ENCODE results near the gene CDV3. TPM values are rescaled to one million over a fixed set of nuclear protein-coding genes. Genes with fewer than 3 reads are reported as not detected.

CDV3 gene
- total and polyA plus RNA-seq, 10 of the 15 experiments (the other 5 are each of a cell fraction or from before 2014, with no cell fraction given) = 42.3 to 466 (median 136) TPM

DNA sequence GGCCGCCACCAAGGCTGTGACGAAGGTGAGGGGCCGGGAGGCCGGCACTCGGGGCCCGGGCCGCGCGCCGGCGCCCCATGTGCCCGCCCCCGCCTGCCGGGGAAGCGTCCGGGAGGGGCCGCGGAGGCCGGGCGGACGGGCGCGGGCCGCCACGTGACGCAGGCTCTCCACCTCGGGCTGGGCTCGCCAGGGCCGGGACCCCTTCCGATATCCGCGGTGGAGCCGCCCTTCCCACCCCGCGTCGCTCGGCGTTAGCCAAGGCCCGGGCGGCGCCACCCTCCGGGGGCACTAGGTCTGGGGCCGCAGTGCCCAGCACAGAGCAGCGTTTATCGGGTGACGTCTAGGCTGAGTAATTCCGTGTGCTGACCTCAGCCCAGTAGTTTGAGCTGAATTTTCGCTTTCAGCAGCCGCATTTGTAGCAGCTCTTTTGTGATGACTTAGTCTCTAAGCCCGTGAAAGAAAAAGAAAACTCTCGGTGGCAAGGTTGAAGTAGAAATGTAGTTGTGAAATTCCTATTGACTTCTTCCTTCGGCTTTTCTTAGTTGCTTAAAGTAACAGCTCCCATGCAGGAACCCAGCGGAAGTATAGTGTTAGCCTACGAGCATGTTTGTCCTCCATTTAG is 885 bp downstream of the CDV3 start (continued):
- TF ChIP-seq ZNF24 (IDR thresholded peaks at IDR 0.05) (no peak), FOXK2 (IDR thresholded peaks at IDR 0.05) (no peak), CREB1 (IDR thresholded peaks at IDR 0.05; ENCODE audit: low read depth) (peak; percentile 94), ZNF207 (IDR thresholded peaks at IDR 0.05; ENCODE audit: borderline replicate concordance) (no peak), SIN3A (IDR thresholded peaks at IDR 0.05; ENCODE audit: low read depth, low read length) (peak; percentile 24; the same call in 1 of the 2 replicates), LARP7 (IDR thresholded peaks at IDR 0.05) (peak; percentile 91), BMI1 (IDR thresholded peaks at IDR 0.05; ENCODE audit: borderline replicate concordance) (no peak), NRF1 (conservative IDR thresholded peaks at IDR 0.05; ENCODE audit: low read depth, low read length) (no peak), CREM (IDR thresholded peaks at IDR 0.05; ENCODE audit: low read depth) (peak; percentile 95), YY1 (IDR thresholded peaks at IDR 0.05; ENCODE audit: low read depth, low read length) (peak; percentile 62; the same call in 1 of the 2 replicates), HCFC1 (IDR thresholded peaks at IDR 0.05; ENCODE audit: low read length) (no peak), RAD51 (IDR thresholded peaks at IDR 0.05) (0 out of 2 replicates have a peak, but pooled peaks have one; percentile 21), ZBED1 (IDR thresholded peaks at IDR 0.05; ENCODE audit: borderline replicate concordance) (peak; percentile 80; the same call in 1 of the 2 replicates)
- TF ChIP-seq, protein P1, sequence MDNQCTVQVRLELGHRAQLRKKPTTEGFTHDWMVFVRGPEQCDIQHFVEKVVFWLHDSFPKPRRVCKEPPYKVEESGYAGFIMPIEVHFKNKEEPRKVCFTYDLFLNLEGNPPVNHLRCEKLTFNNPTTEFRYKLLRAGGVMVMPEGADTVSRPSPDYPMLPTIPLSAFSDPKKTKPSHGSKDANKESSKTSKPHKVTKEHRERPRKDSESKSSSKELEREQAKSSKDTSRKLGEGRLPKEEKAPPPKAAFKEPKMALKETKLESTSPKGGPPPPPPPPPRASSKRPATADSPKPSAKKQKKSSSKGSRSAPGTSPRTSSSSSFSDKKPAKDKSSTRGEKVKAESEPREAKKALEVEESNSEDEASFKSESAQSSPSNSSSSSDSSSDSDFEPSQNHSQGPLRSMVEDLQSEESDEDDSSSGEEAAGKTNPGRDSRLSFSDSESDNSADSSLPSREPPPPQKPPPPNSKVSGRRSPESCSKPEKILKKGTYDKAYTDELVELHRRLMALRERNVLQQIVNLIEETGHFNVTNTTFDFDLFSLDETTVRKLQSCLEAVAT (IDR thresholded peaks at IDR 0.05) = 0 out of 2 replicates have a peak, but pooled peaks have one; percentile 31
- TF ChIP-seq, protein P2, sequence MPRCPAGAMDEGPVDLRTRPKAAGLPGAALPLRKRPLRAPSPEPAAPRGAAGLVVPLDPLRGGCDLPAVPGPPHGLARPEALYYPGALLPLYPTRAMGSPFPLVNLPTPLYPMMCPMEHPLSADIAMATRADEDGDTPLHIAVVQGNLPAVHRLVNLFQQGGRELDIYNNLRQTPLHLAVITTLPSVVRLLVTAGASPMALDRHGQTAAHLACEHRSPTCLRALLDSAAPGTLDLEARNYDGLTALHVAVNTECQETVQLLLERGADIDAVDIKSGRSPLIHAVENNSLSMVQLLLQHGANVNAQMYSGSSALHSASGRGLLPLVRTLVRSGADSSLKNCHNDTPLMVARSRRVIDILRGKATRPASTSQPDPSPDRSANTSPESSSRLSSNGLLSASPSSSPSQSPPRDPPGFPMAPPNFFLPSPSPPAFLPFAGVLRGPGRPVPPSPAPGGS (IDR thresholded peaks at IDR 0.05; ENCODE audit: borderline replicate concordance, insufficient read depth, low read depth, low read length, poor library complexity, severe bottlenecking) = no peak
- TF ChIP-seq, protein P3, sequence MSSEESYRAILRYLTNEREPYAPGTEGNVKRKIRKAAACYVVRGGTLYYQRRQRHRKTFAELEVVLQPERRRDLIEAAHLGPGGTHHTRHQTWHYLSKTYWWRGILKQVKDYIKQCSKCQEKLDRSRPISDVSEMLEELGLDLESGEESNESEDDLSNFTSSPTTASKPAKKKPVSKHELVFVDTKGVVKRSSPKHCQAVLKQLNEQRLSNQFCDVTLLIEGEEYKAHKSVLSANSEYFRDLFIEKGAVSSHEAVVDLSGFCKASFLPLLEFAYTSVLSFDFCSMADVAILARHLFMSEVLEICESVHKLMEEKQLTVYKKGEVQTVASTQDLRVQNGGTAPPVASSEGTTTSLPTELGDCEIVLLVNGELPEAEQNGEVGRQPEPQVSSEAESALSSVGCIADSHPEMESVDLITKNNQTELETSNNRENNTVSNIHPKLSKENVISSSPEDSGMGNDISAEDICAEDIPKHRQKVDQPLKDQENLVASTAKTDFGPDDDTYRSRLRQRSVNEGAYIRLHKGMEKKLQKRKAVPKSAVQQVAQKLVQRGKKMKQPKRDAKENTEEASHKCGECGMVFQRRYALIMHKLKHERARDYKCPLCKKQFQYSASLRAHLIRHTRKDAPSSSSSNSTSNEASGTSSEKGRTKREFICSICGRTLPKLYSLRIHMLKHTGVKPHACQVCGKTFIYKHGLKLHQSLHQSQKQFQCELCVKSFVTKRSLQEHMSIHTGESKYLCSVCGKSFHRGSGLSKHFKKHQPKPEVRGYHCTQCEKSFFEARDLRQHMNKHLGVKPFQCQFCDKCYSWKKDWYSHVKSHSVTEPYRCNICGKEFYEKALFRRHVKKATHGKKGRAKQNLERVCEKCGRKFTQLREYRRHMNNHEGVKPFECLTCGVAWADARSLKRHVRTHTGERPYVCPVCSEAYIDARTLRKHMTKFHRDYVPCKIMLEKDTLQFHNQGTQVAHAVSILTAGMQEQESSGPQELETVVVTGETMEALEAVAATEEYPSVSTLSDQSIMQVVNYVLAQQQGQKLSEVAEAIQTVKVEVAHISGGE (CRISPR knock-in tag; IDR thresholded peaks at IDR 0.05) = no peak
- TF ChIP-seq, protein P4, sequence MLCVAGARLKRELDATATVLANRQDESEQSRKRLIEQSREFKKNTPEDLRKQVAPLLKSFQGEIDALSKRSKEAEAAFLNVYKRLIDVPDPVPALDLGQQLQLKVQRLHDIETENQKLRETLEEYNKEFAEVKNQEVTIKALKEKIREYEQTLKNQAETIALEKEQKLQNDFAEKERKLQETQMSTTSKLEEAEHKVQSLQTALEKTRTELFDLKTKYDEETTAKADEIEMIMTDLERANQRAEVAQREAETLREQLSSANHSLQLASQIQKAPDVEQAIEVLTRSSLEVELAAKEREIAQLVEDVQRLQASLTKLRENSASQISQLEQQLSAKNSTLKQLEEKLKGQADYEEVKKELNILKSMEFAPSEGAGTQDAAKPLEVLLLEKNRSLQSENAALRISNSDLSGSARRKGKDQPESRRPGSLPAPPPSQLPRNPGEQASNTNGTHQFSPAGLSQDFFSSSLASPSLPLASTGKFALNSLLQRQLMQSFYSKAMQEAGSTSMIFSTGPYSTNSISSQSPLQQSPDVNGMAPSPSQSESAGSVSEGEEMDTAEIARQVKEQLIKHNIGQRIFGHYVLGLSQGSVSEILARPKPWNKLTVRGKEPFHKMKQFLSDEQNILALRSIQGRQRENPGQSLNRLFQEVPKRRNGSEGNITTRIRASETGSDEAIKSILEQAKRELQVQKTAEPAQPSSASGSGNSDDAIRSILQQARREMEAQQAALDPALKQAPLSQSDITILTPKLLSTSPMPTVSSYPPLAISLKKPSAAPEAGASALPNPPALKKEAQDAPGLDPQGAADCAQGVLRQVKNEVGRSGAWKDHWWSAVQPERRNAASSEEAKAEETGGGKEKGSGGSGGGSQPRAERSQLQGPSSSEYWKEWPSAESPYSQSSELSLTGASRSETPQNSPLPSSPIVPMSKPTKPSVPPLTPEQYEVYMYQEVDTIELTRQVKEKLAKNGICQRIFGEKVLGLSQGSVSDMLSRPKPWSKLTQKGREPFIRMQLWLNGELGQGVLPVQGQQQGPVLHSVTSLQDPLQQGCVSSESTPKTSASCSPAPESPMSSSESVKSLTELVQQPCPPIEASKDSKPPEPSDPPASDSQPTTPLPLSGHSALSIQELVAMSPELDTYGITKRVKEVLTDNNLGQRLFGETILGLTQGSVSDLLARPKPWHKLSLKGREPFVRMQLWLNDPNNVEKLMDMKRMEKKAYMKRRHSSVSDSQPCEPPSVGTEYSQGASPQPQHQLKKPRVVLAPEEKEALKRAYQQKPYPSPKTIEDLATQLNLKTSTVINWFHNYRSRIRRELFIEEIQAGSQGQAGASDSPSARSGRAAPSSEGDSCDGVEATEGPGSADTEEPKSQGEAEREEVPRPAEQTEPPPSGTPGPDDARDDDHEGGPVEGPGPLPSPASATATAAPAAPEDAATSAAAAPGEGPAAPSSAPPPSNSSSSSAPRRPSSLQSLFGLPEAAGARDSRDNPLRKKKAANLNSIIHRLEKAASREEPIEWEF (IDR thresholded peaks at IDR 0.05; ENCODE audit: insufficient replicate concordance, low read depth, low read length) = no peak
- TF ChIP-seq, protein P5, sequence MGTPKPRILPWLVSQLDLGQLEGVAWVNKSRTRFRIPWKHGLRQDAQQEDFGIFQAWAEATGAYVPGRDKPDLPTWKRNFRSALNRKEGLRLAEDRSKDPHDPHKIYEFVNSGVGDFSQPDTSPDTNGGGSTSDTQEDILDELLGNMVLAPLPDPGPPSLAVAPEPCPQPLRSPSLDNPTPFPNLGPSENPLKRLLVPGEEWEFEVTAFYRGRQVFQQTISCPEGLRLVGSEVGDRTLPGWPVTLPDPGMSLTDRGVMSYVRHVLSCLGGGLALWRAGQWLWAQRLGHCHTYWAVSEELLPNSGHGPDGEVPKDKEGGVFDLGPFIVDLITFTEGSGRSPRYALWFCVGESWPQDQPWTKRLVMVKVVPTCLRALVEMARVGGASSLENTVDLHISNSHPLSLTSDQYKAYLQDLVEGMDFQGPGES (IDR thresholded peaks at IDR 0.05) = no peak

Data from GM12878 (cell line).